Calu3 (cell line): ENCODE data around the gene UAP1L1. TPM values are rescaled to one million over a fixed set of nuclear protein-coding genes. Genes with fewer than 3 reads are reported as not detected.
A peak's percentile ranks its signal among the peaks of the same experiment; 100 is the strongest.

ENCODE experiments used
- Bru-seq: library from RNA; stranded (reverse); fragments of 400-500 nt; gene quantifications from one replicate; lab custom pipeline; 2021; lab: Mats Ljungman, UMichigan
- BruChase-seq, 2 experiments: library from RNA; stranded (reverse); fragments of 400-500 nt; gene quantifications; one replicate each; lab custom pipeline; 2021; lab: Mats Ljungman, UMichigan
- BruUV-seq: library from RNA; stranded (reverse); fragments of 400-500 nt; replicated peaks from 2 replicates; lab custom pipeline; 2021; lab: Mats Ljungman, UMichigan
- CTCF ChIA-PET: fragments of 300-600 bp; sonication (Branson Sonifier 250); formaldehyde crosslinking; loops from one replicate; lab custom pipeline; 2022; ENCODE audit warnings: antibody characterized with exemption; lab: Charles Lee
- DNase-seq: peaks from one replicate; pipeline ENCODE4 v3.0.0; 2022
- H3K27ac Mint-ChIP-seq: one replicate; pipeline ENCODE4 v1.8.0; 2022; ENCODE audit warnings: mixed read lengths; ENCODE audit not compliant: unreplicated experiment
- H3K27me3 Mint-ChIP-seq: one replicate; pipeline ENCODE4 v1.8.0; 2022; ENCODE audit warnings: mixed read lengths; ENCODE audit not compliant: unreplicated experiment
- H3K36me3 Mint-ChIP-seq: one replicate; pipeline ENCODE4 v1.8.0; 2022; ENCODE audit warnings: mild to moderate bottlenecking, moderate library complexity, mixed read lengths; ENCODE audit not compliant: insufficient read depth, unreplicated experiment
- H3K4me1 Mint-ChIP-seq: one replicate; pipeline ENCODE4 v1.8.0; 2022; ENCODE audit warnings: mild to moderate bottlenecking, low read depth, mixed read lengths; ENCODE audit not compliant: unreplicated experiment
- H3K4me3 Mint-ChIP-seq: one replicate; pipeline ENCODE4 v1.8.0; 2022; ENCODE audit warnings: mild to moderate bottlenecking, low read depth, moderate library complexity, mixed read lengths; ENCODE audit not compliant: unreplicated experiment
- H3K9me3 Mint-ChIP-seq: one replicate; pipeline ENCODE4 v1.8.0; 2022; ENCODE audit warnings: low read depth, mixed read lengths; ENCODE audit not compliant: unreplicated experiment
- CTCF ChIP-seq: fragments of 200-600 bp; IDR thresholded peaks from one replicate; pipeline ENCODE4 v1.8.0; 2022; ENCODE audit warnings: antibody characterized with exemption; ENCODE audit not compliant: unreplicated experiment
- intact Hi-C: fragments of 100-400 bp; cut with micrococcal nuclease; formaldehyde crosslinking; loops from one replicate; pipeline ENCODE4 v1.10.0; 2022; ENCODE audit not compliant: unreplicated experiment
- long read RNA-seq: library from polyadenylated mRNA; stranded (forward); transcript quantifications from one replicate; pipeline ENCODE4 v2.0.0, GENCODE V29; 2022
- total RNA-seq: library from RNA; stranded (reverse); gene quantifications from 2 replicates; pipeline ENCODE4 v1.2.3, GENCODE V29; 2022

UAP1L1 gene
- total RNA-seq: 9.1 and 10.8 TPM in 2 replicates
- Bru-seq, nascent RNA: percentile 43 among the genes with signal in this experiment
- BruChase-seq, experiment 1, labeled RNA remaining after a 6-hour chase: percentile 44 among the genes with signal in this experiment
- BruChase-seq, experiment 2, labeled RNA remaining after a 2-hour chase: percentile 49 among the genes with signal in this experiment
- long read RNA-seq, partial matches to known transcripts: 1 of 6 reads
- long read RNA-seq, other reads (novel, unspliced or antisense): 1 of 6 reads

GRCh38 chr9:137077010-137077747, at the start of gene UAP1L1:
Gene UAP1L1, plus strand, starts transcription at chr9:137077517. Its CDS starts 16 bp downstream, at chr9:137077533.
- BruUV-seq: no TSS peak
- DNase-seq: peak; percentile 45
- intact Hi-C loops: no loop called here
- H3K36me3 Mint-ChIP-seq: no peaks in the 10 kb centered on the region
- no peaks in the 10 kb centered on the region for H3K9me3 Mint-ChIP-seq
- no peak for TF ChIP-seq CTCF
- H3K27ac Mint-ChIP-seq: no peak within 1 kb of the TSS
- CTCF ChIA-PET: no interaction called here
- H3K4me1 Mint-ChIP-seq: no peaks in the 10 kb centered on the region
- peak within 1 kb of the TSS; percentile 52 for H3K4me3 Mint-ChIP-seq
- no peaks in the 10 kb centered on the region for H3K27me3 Mint-ChIP-seq

- peak; percentile 66 for DNase-seq
- Mint-ChIP-seq H3K4me3 (peak overlapping the region; percentile 63), H3K27me3 (no peaks in the 10 kb centered on the region), H3K36me3 (peaks cover 22% of the 10 kb centered on the region), H3K9me3 (no peaks in the 10 kb centered on the region), H3K4me1 (no peaks in the 10 kb centered on the region), H3K27ac (no peak overlapping the region)
- CTCF ChIA-PET: interaction anchor here (1.0 to 2.1 kb wide), 7 partner anchors 18 to 127 kb away, joined by 3 to 20 read pairs (median 4); partner anchors contain the start of genes FBXW5 and NPDC1
- intact Hi-C loops: no loop called here
- peak; percentile 31 for TF ChIP-seq CTCF
- no TSS peak for BruUV-seq
These were observed 48.9 kb upstream of the UAP1L1 start for GRCh38 chr9:137028263-137029057.

- intact Hi-C loops: no loop called here
- Mint-ChIP-seq H3K36me3 (peaks cover 18% of the 10 kb centered on the region), H3K9me3 (no peaks in the 10 kb centered on the region), H3K27me3 (no peaks in the 10 kb centered on the region), H3K27ac (no peak overlapping the region), H3K4me1 (peaks cover under 1% of the 10 kb centered on the region), H3K4me3 (peak overlapping the region; percentile 63)
- CTCF ChIA-PET: interaction anchor here (0.5 to 2.1 kb wide), 13 partner anchors 12 to 239 kb away, joined by 3 to 20 read pairs (median 3); partner anchors contain the start of genes AJM1, FBXW5, NPDC1 and TMEM141
- DNase-seq: peak; percentile 79
- BruUV-seq: no TSS peak
- no peak for TF ChIP-seq CTCF
These were observed 48.0 kb upstream of the UAP1L1 start for GRCh38 chr9:137029058-137029936.
